ENCODE measurements around the gene CAMTA2.
"Not testable (repeated sequence)": the region's sequence is repeated elsewhere in the genome, so short reads cannot be mapped to it uniquely, and the experiment has no call there.

The CAMTA2 gene

GRCh38 chr17:4935650-4936049 lies 51.8 kb downstream of the CAMTA2 start:
- no peaks in the 10 kb centered on the region for H3K9me3 Mint-ChIP-seq
- H3K4me1 Mint-ChIP-seq (ENCODE audit: low read depth in 2 of 2): peaks cover 38% of the 10 kb centered on the region in 2 donors
- H3K27ac Mint-ChIP-seq: peak overlapping the region; percentile 70 to 76
- no peaks in the 10 kb centered on the region for H3K27me3 Mint-ChIP-seq
- H3K36me3 Mint-ChIP-seq (ENCODE audit: insufficient read depth): peaks cover 27% of the 10 kb centered on the region
- DNase-seq (no peak), ATAC-seq (replicated peaks) (no peak)
- H3K4me3 Mint-ChIP-seq: no peak overlapping the region

- Mint-ChIP-seq H3K4me3 (peak overlapping the region; percentile 54 to 71), H3K27me3 (no peaks in the 10 kb centered on the region)
- DNase-seq: no peak
Measured at GRCh38 chr17:4934173-4934979, 53.1 kb downstream of the CAMTA2 start.

GRCh38 chr17:4933646-4934045 lies 53.8 kb downstream of the CAMTA2 start:
- peaks cover 29 to 32% of the 10 kb centered on the region in 2 donors for H3K4me1 Mint-ChIP-seq (ENCODE audit: low read depth in 2 of 2)
- ATAC-seq (replicated peaks) (no peak), DNase-seq (no peak)
- no peaks in the 10 kb centered on the region for H3K9me3 Mint-ChIP-seq
- H3K27ac Mint-ChIP-seq: peak overlapping the region; percentile 79 to 92
- H3K4me3 Mint-ChIP-seq: peak overlapping the region; percentile 54 to 71
- H3K27me3 Mint-ChIP-seq: no peaks in the 10 kb centered on the region
- H3K36me3 Mint-ChIP-seq (ENCODE audit: insufficient read depth): peaks cover 20% of the 10 kb centered on the region

More at GRCh38 chr17:4934173-4934979, 53.1 kb downstream of the CAMTA2 start:
- Mint-ChIP-seq H3K27ac (peak overlapping the region; percentile 79 to 92), H3K4me1 (ENCODE audit: low read depth in 2 of 2) (peaks cover 36 to 38% of the 10 kb centered on the region in 2 donors), H3K9me3 (no peaks in the 10 kb centered on the region), H3K36me3 (ENCODE audit: insufficient read depth) (peaks cover 20% of the 10 kb centered on the region)
- peak; percentile 67 for ATAC-seq (replicated peaks)

- Mint-ChIP-seq H3K36me3 (ENCODE audit: insufficient read depth) (peaks cover 12% of the 10 kb centered on the region), H3K4me3 (no peak overlapping the region), H3K27me3 (no peaks in the 10 kb centered on the region), H3K4me1 (ENCODE audit: low read depth in 2 of 2) (peaks cover 24 to 26% of the 10 kb centered on the region in 2 donors), H3K27ac (no peak overlapping the region), H3K9me3 (no peaks in the 10 kb centered on the region)
- ATAC-seq (replicated peaks) (no peak), DNase-seq (no peak)
Measured at GRCh38 chr17:4932756-4933155, 54.7 kb downstream of the CAMTA2 start.

GRCh38 chr17:4931963-4932362 lies 55.5 kb downstream of the CAMTA2 start, which contains the start of gene GP1BA:
Gene GP1BA, plus strand, starts transcription at chr17:4932277. Its CDS starts 328 bp downstream, at chr17:4932605.
- no peak within 1 kb of the TSS for H3K4me3 Mint-ChIP-seq
- peaks cover 8% of the 10 kb centered on the region for H3K36me3 Mint-ChIP-seq (ENCODE audit: insufficient read depth)
- H3K9me3 Mint-ChIP-seq: no peaks in the 10 kb centered on the region
- DNase-seq (no peak), ATAC-seq (replicated peaks) (no peak)
- H3K4me1 Mint-ChIP-seq (ENCODE audit: low read depth in 2 of 2): peaks cover 24 to 26% of the 10 kb centered on the region in 2 donors
- no peak within 1 kb of the TSS for H3K27ac Mint-ChIP-seq
- H3K27me3 Mint-ChIP-seq: no peaks in the 10 kb centered on the region

- Mint-ChIP-seq H3K4me3 (no peak overlapping the region), H3K9me3 (no peaks in the 10 kb centered on the region), H3K27me3 (no peaks in the 10 kb centered on the region), H3K4me1 (ENCODE audit: low read depth in 2 of 2) (peaks cover 9 to 13% of the 10 kb centered on the region in 2 donors), H3K27ac (peak overlapping the region in 1 of 2 donors; percentile 24), H3K36me3 (ENCODE audit: insufficient read depth) (peaks cover 2% of the 10 kb centered on the region)
- DNase-seq (no peak), ATAC-seq (replicated peaks) (no peak)
Measured at GRCh38 chr17:4928881-4929280, 58.6 kb downstream of the CAMTA2 start.

GRCh38 chr17:4926577-4927335 lies 60.7 kb downstream of the CAMTA2 start:
- ATAC-seq (replicated peaks); DNase-seq; H3K4me1 Mint-ChIP-seq (ENCODE audit: low read depth in 2 of 2); H3K9me3 Mint-ChIP-seq; H3K27me3 Mint-ChIP-seq; H3K36me3 Mint-ChIP-seq (ENCODE audit: insufficient read depth); H3K4me3 Mint-ChIP-seq; H3K27ac Mint-ChIP-seq: not testable (repeated sequence)

GRCh38 chr17:4921320-4921719 lies 66.2 kb downstream of the CAMTA2 start:
- H3K27ac Mint-ChIP-seq: no peak overlapping the region
- H3K9me3 Mint-ChIP-seq: no peaks in the 10 kb centered on the region
- DNase-seq (no peak), ATAC-seq (replicated peaks) (no peak)
- H3K27me3 Mint-ChIP-seq: no peaks in the 10 kb centered on the region
- H3K4me3 Mint-ChIP-seq: no peak overlapping the region
- H3K4me1 Mint-ChIP-seq (ENCODE audit: low read depth in 2 of 2): peaks cover 0 to 4% of the 10 kb centered on the region in 2 donors
- H3K36me3 Mint-ChIP-seq (ENCODE audit: insufficient read depth): no peaks in the 10 kb centered on the region

- no peak overlapping the region for H3K27ac Mint-ChIP-seq
- H3K36me3 Mint-ChIP-seq (ENCODE audit: insufficient read depth): no peaks in the 10 kb centered on the region
- H3K9me3 Mint-ChIP-seq: no peaks in the 10 kb centered on the region
- H3K27me3 Mint-ChIP-seq: no peaks in the 10 kb centered on the region
- no peak overlapping the region for H3K4me3 Mint-ChIP-seq
- no peak for ATAC-seq (replicated peaks)
- peaks cover 0 to 4% of the 10 kb centered on the region in 2 donors for H3K4me1 Mint-ChIP-seq (ENCODE audit: low read depth in 2 of 2)
- DNase-seq: no peak
Measured at GRCh38 chr17:4920351-4921048, 67.0 kb downstream of the CAMTA2 start.

- Mint-ChIP-seq H3K4me1 (ENCODE audit: low read depth in 2 of 2) (peaks cover 0 to 4% of the 10 kb centered on the region in 2 donors), H3K4me3 (no peak overlapping the region), H3K27ac (no peak overlapping the region), H3K9me3 (no peaks in the 10 kb centered on the region), H3K36me3 (ENCODE audit: insufficient read depth) (no peaks in the 10 kb centered on the region), H3K27me3 (no peaks in the 10 kb centered on the region)
- ATAC-seq (replicated peaks) (no peak), DNase-seq (no peak)
Measured at GRCh38 chr17:4919511-4920047, 67.9 kb downstream of the CAMTA2 start.
